Measurements from ENCODE around the gene ARL13B. TPM values are rescaled to one million over a fixed set of nuclear protein-coding genes. Genes with fewer than 3 reads are reported as not detected.
A peak's percentile ranks its signal among the peaks of the same experiment; 100 is the strongest.

The ARL13B gene
- total RNA-seq, 4 donors from 2014 or later: 1.2 to 2.7 (median 1.4) TPM

DNA sequence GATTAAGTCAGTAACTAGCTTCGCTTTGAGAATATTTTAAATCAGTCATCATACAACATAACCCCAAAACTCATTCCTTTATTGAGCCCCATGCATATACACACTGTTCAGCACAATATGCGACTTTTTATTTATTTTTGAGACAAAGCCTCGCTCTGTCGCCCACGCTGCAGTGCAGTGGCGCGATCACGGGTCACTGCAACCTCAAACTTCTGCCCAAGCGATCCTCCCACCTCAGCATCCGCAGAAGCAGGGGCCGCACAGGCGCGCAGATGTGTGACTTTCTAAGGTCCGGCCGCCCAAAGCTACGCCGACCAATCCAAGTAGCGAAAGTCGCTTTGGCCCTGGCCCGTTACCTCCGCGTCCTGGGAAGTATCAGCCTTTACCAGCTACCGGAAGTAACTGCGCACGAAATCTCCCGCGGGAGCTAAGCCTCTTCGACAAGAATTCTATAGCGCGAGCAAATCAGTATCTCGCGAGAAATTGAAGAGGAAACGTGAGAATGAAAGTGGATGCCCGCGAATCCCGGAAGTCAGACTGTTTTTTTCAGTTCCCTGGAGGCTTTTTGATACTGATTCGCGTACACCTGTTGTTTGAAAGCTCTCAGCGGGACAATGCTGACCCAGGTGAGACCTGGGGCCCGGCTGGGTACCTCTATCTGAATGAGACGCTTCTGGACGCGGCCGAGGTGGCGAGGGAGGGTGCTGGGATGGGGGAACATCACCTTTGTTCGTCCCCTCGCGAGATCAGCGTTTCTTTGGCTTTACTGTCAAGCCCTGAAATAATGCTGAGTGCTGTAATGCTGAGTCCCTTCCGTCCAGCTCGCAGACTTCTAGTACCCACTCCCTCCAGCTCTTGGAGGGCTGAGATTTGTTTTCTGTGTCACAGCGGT is 82.8 kb downstream of the ARL13B start, which contains the start of the genes DHFR2 and NSUN3:
DHFR2 (minus strand) TSS at position 404 of the 892 bp plus-strand sequence. CDS start 1,405 bp downstream, outside the sequence.
NSUN3 (plus strand) TSS at position 549 of the 892 bp plus-strand sequence; CDS start at position 615, 66 bp downstream.
- Histone ChIP-seq H3K4me3 (peak within 1 kb of the TSS; percentile 68 to 92 (median 80)), H3K27ac (peak within 1 kb of the TSS; percentile 75 to 88 (median 86)), H3K9me3 (no peaks in the 10 kb centered on the region), H3K4me1 (peaks cover 8 to 11% of the 10 kb centered on the region in 2 donors), H3K36me3 (no peaks in the 10 kb centered on the region), H3K27me3 (no peaks in the 10 kb centered on the region)
- in situ Hi-C loops (cut with MboI; ENCODE audit: low sequenced_read_pairs in 4 of 4): loop anchor here in 2 of 4 donors (10.0 kb wide), 1 partner anchor 58 kb away; no protein-coding TSS in a partner anchor
- DNase-seq (peak; percentile 73 to 84), ATAC-seq (peak; percentile 94 to 98)
- TF ChIP-seq CTCF (IDR thresholded peaks at IDR 0.05 in 4 of 5, conservative IDR thresholded peaks at IDR 0.05 in 1 of 5) (no peak), POLR2A (IDR thresholded peaks at IDR 0.05) (peak in 1 of 2 donors; percentile 16)
- intact Hi-C loops (cut with DNase I; ENCODE audit: low total_unique reads): loop anchor here (5.0 kb wide), 1 partner anchor 80 kb away; the partner anchor contains the start of gene ARL13B

DNA sequence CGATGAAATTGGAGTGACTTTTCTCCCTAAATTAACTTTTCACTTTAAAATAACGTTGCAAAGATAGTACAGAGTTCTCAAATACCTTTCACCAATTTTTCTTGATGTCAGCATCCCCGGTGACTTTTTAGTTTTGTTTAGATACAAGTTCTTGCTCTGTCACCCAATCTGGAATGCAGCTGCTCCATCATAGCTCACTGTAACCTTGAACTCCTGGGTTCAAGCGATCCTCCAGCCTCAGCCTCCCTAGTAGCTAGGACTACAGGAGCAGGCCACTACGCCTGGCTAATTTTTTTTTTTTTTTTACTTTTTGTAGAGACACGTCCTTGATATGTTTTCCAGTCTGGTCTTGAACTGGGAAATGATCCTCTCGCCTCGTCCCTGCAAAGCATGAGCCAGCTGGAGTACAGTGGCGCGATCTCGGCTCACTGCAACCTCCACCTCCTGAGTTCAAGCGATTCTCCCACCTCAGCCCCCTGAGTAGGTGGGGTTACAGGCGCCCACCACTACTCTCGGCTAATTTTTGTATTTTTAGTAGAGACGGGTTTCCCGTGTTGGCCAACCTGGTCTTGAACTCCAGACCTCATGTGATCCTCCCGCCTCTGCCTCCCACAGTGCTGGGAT is 83.7 kb downstream of the ARL13B start:
- H3K4me3 ChIP-seq: peak overlapping the region; percentile 68 to 92 (median 80)
- no peaks in the 10 kb centered on the region for H3K9me3 ChIP-seq
- no peaks in the 10 kb centered on the region for H3K36me3 ChIP-seq
- TF ChIP-seq POLR2A (IDR thresholded peaks at IDR 0.05): no peak
- TF ChIP-seq CTCF (IDR thresholded peaks at IDR 0.05 in 4 of 5, conservative IDR thresholded peaks at IDR 0.05 in 1 of 5): no peak
- no peak for ATAC-seq
- H3K27ac ChIP-seq: peak overlapping the region; percentile 75 to 88 (median 86)
- no peaks in the 10 kb centered on the region for H3K27me3 ChIP-seq
- intact Hi-C loops (cut with DNase I; ENCODE audit: low total_unique reads): loop anchor here (5.0 kb wide), 1 partner anchor 81 kb away; the partner anchor contains the start of gene ARL13B
- in situ Hi-C loops (cut with MboI; ENCODE audit: low sequenced_read_pairs in 4 of 4): loop anchor here in 2 of 4 donors (10.0 kb wide), 1 partner anchor 59 kb away; no protein-coding TSS in a partner anchor
- peaks cover 8 to 11% of the 10 kb centered on the region in 2 donors for H3K4me1 ChIP-seq
- no peak for DNase-seq

DNA sequence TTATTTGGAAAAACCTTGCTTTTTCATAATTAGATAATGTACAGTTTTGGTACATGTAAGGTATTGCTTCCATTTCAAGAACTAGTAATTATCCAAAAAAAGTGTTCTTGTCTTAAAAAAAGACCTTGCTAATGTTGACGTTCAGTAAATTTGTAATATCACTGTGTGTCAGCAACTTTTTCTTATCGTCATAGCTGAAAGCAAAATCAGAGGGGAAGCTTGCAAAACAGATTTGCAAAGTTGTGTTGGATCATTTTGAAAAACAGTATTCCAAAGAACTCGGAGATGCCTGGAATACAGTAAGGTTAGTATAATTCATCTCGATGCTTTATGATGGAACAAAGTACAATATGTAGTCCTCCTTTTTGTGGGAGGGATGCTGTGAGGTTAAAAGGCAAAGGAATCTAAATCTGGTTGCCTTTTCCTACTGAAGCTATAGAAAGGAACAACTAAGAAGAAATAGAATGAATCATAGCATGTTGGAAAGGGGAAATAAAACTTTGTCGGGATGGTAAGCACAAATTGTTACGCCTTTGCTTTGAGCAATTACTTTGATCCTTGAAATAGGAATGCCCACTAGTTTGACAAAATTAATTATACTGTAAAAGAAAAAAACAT is 84.4 kb downstream of the ARL13B start:
- H3K27ac ChIP-seq: no peak overlapping the region
- no peaks in the 10 kb centered on the region for H3K27me3 ChIP-seq
- no peak for TF ChIP-seq CTCF (IDR thresholded peaks at IDR 0.05 in 4 of 5, conservative IDR thresholded peaks at IDR 0.05 in 1 of 5)
- TF ChIP-seq POLR2A (IDR thresholded peaks at IDR 0.05): no peak
- in situ Hi-C loops (cut with MboI; ENCODE audit: low sequenced_read_pairs in 4 of 4): loop anchor here in 2 of 4 donors (10.0 kb wide), 1 partner anchor 60 kb away; no protein-coding TSS in a partner anchor
- no peaks in the 10 kb centered on the region for H3K9me3 ChIP-seq
- H3K36me3 ChIP-seq: no peaks in the 10 kb centered on the region
- H3K4me3 ChIP-seq: peak overlapping the region in 1 of 4 donors; percentile 92
- DNase-seq (no peak), ATAC-seq (no peak)
- peaks cover 8 to 11% of the 10 kb centered on the region in 2 donors for H3K4me1 ChIP-seq
- intact Hi-C loops (cut with DNase I; ENCODE audit: low total_unique reads): loop anchor here (5.0 kb wide), 1 partner anchor 82 kb away; the partner anchor contains the start of gene ARL13B

- intact Hi-C loops (cut with DNase I; ENCODE audit: low total_unique reads) (no loop called here), in situ Hi-C loops (cut with MboI; ENCODE audit: low sequenced_read_pairs in 4 of 4) (loop anchor here in 2 of 4 donors (10.0 kb wide), 1 partner anchor 60 kb away; no protein-coding TSS in a partner anchor)
- H3K27me3 ChIP-seq: no peaks in the 10 kb centered on the region
- H3K9me3 ChIP-seq: no peaks in the 10 kb centered on the region
- DNase-seq (no peak), ATAC-seq (no peak)
- no peak overlapping the region for H3K27ac ChIP-seq
- H3K4me1 ChIP-seq: peaks cover 8 to 11% of the 10 kb centered on the region in 2 donors
- TF ChIP-seq CTCF (IDR thresholded peaks at IDR 0.05 in 4 of 5, conservative IDR thresholded peaks at IDR 0.05 in 1 of 5) (no peak), POLR2A (IDR thresholded peaks at IDR 0.05) (no peak)
- H3K4me3 ChIP-seq: no peak overlapping the region
- no peaks in the 10 kb centered on the region for H3K36me3 ChIP-seq
Observed at GRCh38 chr3:94065122-94065521, 85.2 kb downstream of the ARL13B start.

All from gastrocnemius medialis (tissue), 4 donors.